GM23338 (cell line): ENCODE data around the gene TEX44. TPM values are rescaled to one million over a fixed set of nuclear protein-coding genes. Genes with fewer than 3 reads are reported as not detected.
A peak's percentile ranks its signal among the peaks of the same experiment; 100 is the strongest.

Experiments
- ATAC-seq: fragments of 200-7000 bp; cut with Tn5 transposase; 3 replicates; pipeline ENCODE4 v1.9.1; 2020
- DNase-seq: peaks from one replicate; pipeline ENCODE4 v3.0.0-alpha.2; 2015; ENCODE audit warnings: low spot score
- H2AFZ ChIP-seq: fragments of 200-600 bp; sonication (generic); 2 replicates; pipeline ENCODE4 v1.8.0; 2016; ENCODE audit warnings: antibody characterized with exemption, mild to moderate bottlenecking, moderate library complexity
- H3F3A ChIP-seq: fragments of 200-600 bp; sonication (generic); replicated peaks from 2 replicates; pipeline ENCODE4 v1.8.0; 2017; ENCODE audit warnings: antibody characterized with exemption, mixed run types, low read depth
- H3K27ac ChIP-seq: fragments of 200-600 bp; sonication (generic); 2 replicates; pipeline ENCODE4 v1.6.1; 2016; ENCODE audit warnings: low read depth
- H3K27me3 ChIP-seq: fragments of 200-600 bp; sonication (generic); 2 replicates; pipeline ENCODE4 v1.8.0; 2016; ENCODE audit warnings: mild to moderate bottlenecking, mixed run types, moderate library complexity; ENCODE audit not compliant: insufficient read depth
- H3K36me3 ChIP-seq: fragments of 200-600 bp; sonication (generic); 2 replicates; pipeline ENCODE4 v1.8.0; 2016; ENCODE audit warnings: mild to moderate bottlenecking; ENCODE audit not compliant: insufficient read depth
- H3K4me1 ChIP-seq: fragments of 200-600 bp; sonication (generic); 2 replicates; pipeline ENCODE4 v1.8.0; 2016; ENCODE audit warnings: mild to moderate bottlenecking, moderate library complexity; ENCODE audit not compliant: insufficient read depth
- H3K4me2 ChIP-seq: fragments of 200-600 bp; sonication (generic); 2 replicates; pipeline ENCODE4 v1.7.1; 2017; ENCODE audit warnings: mixed run types
- H3K4me3 ChIP-seq: fragments of 200-600 bp; sonication (generic); 2 replicates; pipeline ENCODE4 v1.6.1; 2016; ENCODE audit warnings: mixed run types
- H3K79me2 ChIP-seq: fragments of 200-600 bp; sonication (generic); replicated peaks from 2 replicates; pipeline ENCODE4 v1.8.0; 2017; ENCODE audit warnings: mild to moderate bottlenecking; ENCODE audit not compliant: insufficient read depth
- H3K9me2 ChIP-seq: fragments of 200-600 bp; sonication (generic); 2 replicates; pipeline ENCODE4 v1.8.0; 2017; ENCODE audit not compliant: insufficient read depth
- H4K20me1 ChIP-seq: fragments of 200-600 bp; sonication (generic); replicated peaks from 2 replicates; pipeline ENCODE4 v1.8.0; 2017; ENCODE audit warnings: mild to moderate bottlenecking; ENCODE audit not compliant: insufficient read depth
- H3K27ac Mint-ChIP-seq: 2 replicates; pipeline ENCODE4 v1.8.0; 2020; ENCODE audit warnings: inconsistent platforms, mild to moderate bottlenecking, moderate library complexity, mixed read lengths
- H3K27me3 Mint-ChIP-seq: 3 replicates; pipeline ENCODE4 v1.8.0; 2022; ENCODE audit warnings: low read depth, mild to moderate bottlenecking, moderate library complexity, mixed read lengths, inconsistent platforms; ENCODE audit not compliant: insufficient read depth, poor library complexity
- H3K36me3 Mint-ChIP-seq: 3 replicates; pipeline ENCODE4 v1.8.0; 2021; ENCODE audit warnings: low read depth, mild to moderate bottlenecking, inconsistent platforms, moderate library complexity, mixed read lengths
- H3K4me1 Mint-ChIP-seq: 3 replicates; pipeline ENCODE4 v1.8.0; 2020; ENCODE audit warnings: mild to moderate bottlenecking, inconsistent platforms, mixed read lengths
- H3K4me3 Mint-ChIP-seq: 3 replicates; pipeline ENCODE4 v1.8.0; 2021; ENCODE audit warnings: moderate library complexity, mild to moderate bottlenecking, inconsistent platforms, mixed read lengths
- H3K9me3 Mint-ChIP-seq: 3 replicates; pipeline ENCODE4 v1.8.0; 2020; ENCODE audit warnings: moderate library complexity, mild to moderate bottlenecking, inconsistent platforms, mixed read lengths
- ETS1 ChIP-seq: IDR thresholded peaks from 2 replicates; pipeline ENCODE4 v1.6.1; 2016; ENCODE audit warnings: antibody characterized with exemption
- EZH2 ChIP-seq: fragments of 200-600 bp; sonication (generic); IDR thresholded peaks from one replicate; pipeline ENCODE4 v1.8.0; 2017; ENCODE audit warnings: antibody characterized with exemption, mild to moderate bottlenecking, low read depth; ENCODE audit not compliant: unreplicated experiment
- JUNB ChIP-seq: IDR thresholded peaks from one replicate; pipeline ENCODE4 v1.6.1; 2016; ENCODE audit warnings: antibody characterized with exemption; ENCODE audit not compliant: unreplicated experiment
- REST ChIP-seq: IDR thresholded peaks from one replicate; pipeline ENCODE4 v1.6.1; 2018; ENCODE audit warnings: antibody characterized with exemption; ENCODE audit not compliant: unreplicated experiment
- ZNF114 ChIP-seq: fragments of 250-450 bp; sonication (Bioruptor Pico); IDR thresholded peaks from 2 replicates; pipeline ENCODE4 v1.5.0; 2020; ENCODE audit warnings: mild to moderate bottlenecking, moderate library complexity
- ZNF331 ChIP-seq: fragments of 250-450 bp; sonication (Bioruptor Pico); IDR thresholded peaks from 2 replicates; pipeline ENCODE4 v1.5.0; 2020; ENCODE audit warnings: low read depth, mild to moderate bottlenecking, moderate library complexity
- ZNF462 ChIP-seq: fragments of 250-450 bp; sonication (Bioruptor Pico); IDR thresholded peaks from 2 replicates; pipeline ENCODE4 v1.5.0; 2020; ENCODE audit warnings: mild to moderate bottlenecking, moderate library complexity
- polyA plus RNA-seq: library from polyadenylated mRNA; unstranded; fragments of >200 nt; fragmentation: Nextera tagmentation; extraction: Ambion mirVana; gene quantifications from 2 replicates; pipeline ENCODE4 v1.2.1, GENCODE V29; 2016
- total RNA-seq: library from RNA; depleted of rRNA; stranded (reverse); fragments of >200 nt; shearing (Covaris generic); gene quantifications from 2 replicates; pipeline ENCODE4 v1.2.3, GENCODE V29; 2014

Gene TEX44
- total and polyA plus RNA-seq, 2 experiments from 2014 or later = not detected

- Mint-ChIP-seq H3K27me3 (peaks cover 3% of the 10 kb centered on the region), H3K4me1 (no peaks in the 10 kb centered on the region), H3K36me3 (peaks cover 4% of the 10 kb centered on the region; the same call in 1 of the 3 replicates), H3K4me3 (no peak overlapping the region), H3K9me3 (peaks cover 14% of the 10 kb centered on the region), H3K27ac (no peak overlapping the region)
- no peaks in the 10 kb centered on the region; the same call in 1 of the 2 replicates for H3F3A ChIP-seq
- no peaks in the 10 kb centered on the region for H4K20me1 ChIP-seq
- no peak for TF ChIP-seq ETS1
- no peak for TF ChIP-seq JUNB
- no peak for TF ChIP-seq ZNF114 (CRISPR knock-in tag)
- no peaks in the 10 kb centered on the region for H3K4me1 ChIP-seq
- H3K4me3 ChIP-seq = no peak overlapping the region
- H3K4me2 ChIP-seq = no peak overlapping the region
- DNase-seq = no peak
- H3K27me3 ChIP-seq = no peaks in the 10 kb centered on the region
- no peaks in the 10 kb centered on the region for H3K9me2 ChIP-seq
- H2AFZ ChIP-seq = peak overlapping the region; percentile 74
- no peaks in the 10 kb centered on the region for H3K79me2 ChIP-seq
- no peak overlapping the region for H3K27ac ChIP-seq
- ATAC-seq = no peak
- no peaks in the 10 kb centered on the region for H3K36me3 ChIP-seq
Observed at GRCh38 chr2:231546014-231546715, 46.5 kb upstream of the TEX44 start.

- Histone ChIP-seq H3K9me2 (no peaks in the 10 kb centered on the region), H4K20me1 (no peaks in the 10 kb centered on the region), H3K4me2 (no peak overlapping the region), H3K4me3 (no peak overlapping the region), H3F3A (no peaks in the 10 kb centered on the region), H2AFZ (no peak overlapping the region), H3K79me2 (no peaks in the 10 kb centered on the region), H3K27ac (no peak overlapping the region), H3K27me3 (no peaks in the 10 kb centered on the region), H3K36me3 (no peaks in the 10 kb centered on the region), H3K4me1 (no peaks in the 10 kb centered on the region)
- H3K27me3 Mint-ChIP-seq = no peaks in the 10 kb centered on the region
- H3K4me1 Mint-ChIP-seq = no peaks in the 10 kb centered on the region
- ATAC-seq (no peak), DNase-seq (no peak)
- peaks cover 8% of the 10 kb centered on the region; the same call in 2 of the 3 replicates for H3K36me3 Mint-ChIP-seq
- no peak overlapping the region for H3K27ac Mint-ChIP-seq
- no peak overlapping the region for H3K4me3 Mint-ChIP-seq
- H3K9me3 Mint-ChIP-seq = peaks cover 19% of the 10 kb centered on the region
- no peak for TF ChIP-seq EZH2
- no peak for TF ChIP-seq REST
- no peak for TF ChIP-seq ZNF462 (CRISPR knock-in tag)
- no peak for TF ChIP-seq ZNF331 (CRISPR knock-in tag)
Observed at GRCh38 chr2:231547315-231548110, 45.2 kb upstream of the TEX44 start.
